Panc1 (cell line): Measurements from ENCODE around the gene EOMES. TPM values are rescaled to one million over a fixed set of nuclear protein-coding genes. Genes with fewer than 3 reads are reported as not detected.

Experiments
- ATAC-seq: fragments of 200-7000 bp; cut with Tn5 transposase; 2 replicates; pipeline ENCODE4 v1.9.1; 2020; ENCODE audit warnings: mild to moderate bottlenecking, moderate library complexity
- BruUV-seq: library from RNA; stranded (reverse); fragments of 400-500 nt; replicated peaks from 2 replicates; lab custom pipeline; 2021; lab: Mats Ljungman, UMichigan
- CTCF ChIA-PET: fragments of 300-600 bp; sonication (Branson Sonifier 250); formaldehyde crosslinking; loops from one replicate; lab custom pipeline; 2022; ENCODE audit warnings: antibody characterized with exemption; lab: Charles Lee
- POLR2A ChIA-PET: fragments of 300-600 bp; sonication (Branson Sonifier 250); formaldehyde crosslinking; loops from one replicate; lab custom pipeline; 2022; ENCODE audit warnings: antibody characterized with exemption; lab: Charles Lee
- DNase-seq: peaks from one replicate; pipeline ENCODE4 v3.0.0-alpha.2; 2010; ENCODE audit warnings: low read depth, low spot score
- H3K27ac ChIP-seq: 2 replicates; pipeline ENCODE4 v1.5.1; 2011; ENCODE audit warnings: mild to moderate bottlenecking, low read length, inconsistent platforms
- H3K27me3 ChIP-seq: fragments of 200-500 bp; sonication (Bioruptor generic); 2 replicates; pipeline ENCODE4 v1.6.0; 2014; ENCODE audit warnings: low read length, inconsistent platforms; ENCODE audit not compliant: control insufficient read depth, insufficient read depth
- H3K36me3 ChIP-seq: fragments of 200-500 bp; sonication (Bioruptor generic); 2 replicates; pipeline ENCODE4 v1.5.1; 2014; ENCODE audit warnings: inconsistent platforms, mild to moderate bottlenecking, low read length, moderate library complexity; ENCODE audit not compliant: control insufficient read depth, insufficient read depth
- H3K4me1 ChIP-seq: 2 replicates; pipeline ENCODE4 v1.5.1; 2011; ENCODE audit warnings: inconsistent platforms, mild to moderate bottlenecking, low read length, moderate library complexity; ENCODE audit not compliant: control insufficient read depth, insufficient read depth
- H3K4me3 ChIP-seq, 2 experiments: 2 replicates each; pipeline ENCODE4 v1.5.1; 2011 to 2012; ENCODE audit warnings: low read depth in 2 of 2, low read length in 2 of 2, mild to moderate bottlenecking in 2 of 2, inconsistent platforms in 1 of 2, moderate library complexity in 1 of 2
- H3K9me3 ChIP-seq: fragments of 200-500 bp; sonication (Bioruptor generic); 2 replicates; pipeline ENCODE4 v1.5.1; 2014; ENCODE audit warnings: low read depth, mild to moderate bottlenecking, inconsistent platforms, low read length, moderate library complexity; ENCODE audit not compliant: control insufficient read depth, insufficient read depth
- POLR2AphosphoS5 ChIP-seq: IDR thresholded peaks from 2 replicates; pipeline ENCODE4 v1.6.1; 2012; ENCODE audit warnings: mild to moderate bottlenecking, low read depth, low read length, moderate library complexity
- SIN3A ChIP-seq: IDR thresholded peaks from 2 replicates; pipeline ENCODE4 v1.6.1; 2012; ENCODE audit warnings: low read depth, mild to moderate bottlenecking, low read length, moderate library complexity, borderline replicate concordance; ENCODE audit not compliant: insufficient read depth
- TCF7L2 ChIP-seq: IDR thresholded peaks from 2 replicates; pipeline ENCODE4 v1.6.1; 2011; ENCODE audit warnings: mild to moderate bottlenecking, low read depth, low read length, inconsistent platforms
- in situ Hi-C: cut with HindIII; loops from 2 replicates; pipeline ENCODE4 v1.10.0; 2016; ENCODE audit warnings: low sequenced_read_pairs, low pct_unique_long_range_greater_than_20kb
- intact Hi-C: fragments of 100-400 bp; cut with micrococcal nuclease; formaldehyde crosslinking; loops from one replicate; pipeline ENCODE4 v1.10.0; 2022; ENCODE audit not compliant: unreplicated experiment
- total RNA-seq: library from RNA; stranded (reverse); gene quantifications from one replicate; pipeline ENCODE4 v1.2.1, GENCODE V29; 2021; ENCODE audit not compliant: unreplicated experiment
- TF ChIP-seq, protein P1 (sequence below), 2 experiments: IDR thresholded peaks; 2 replicates each; pipeline ENCODE4 v1.6.1; 2011 to 2012; ENCODE audit warnings: low read depth in 2 of 2, control low read depth in 1 of 2, low read length in 1 of 2, mild to moderate bottlenecking in 1 of 2, moderate library complexity in 1 of 2; ENCODE audit not compliant: insufficient read depth in 1 of 2
- TF ChIP-seq, protein P2 (sequence below): fragments of 450-650 bp; IDR thresholded peaks from 2 replicates; pipeline ENCODE4 v1.5.1; 2017; ENCODE audit warnings: mild to moderate bottlenecking

Gene EOMES
- total RNA-seq, 1 experiment from 2014 or later, result 2.5 TPM

DNA sequence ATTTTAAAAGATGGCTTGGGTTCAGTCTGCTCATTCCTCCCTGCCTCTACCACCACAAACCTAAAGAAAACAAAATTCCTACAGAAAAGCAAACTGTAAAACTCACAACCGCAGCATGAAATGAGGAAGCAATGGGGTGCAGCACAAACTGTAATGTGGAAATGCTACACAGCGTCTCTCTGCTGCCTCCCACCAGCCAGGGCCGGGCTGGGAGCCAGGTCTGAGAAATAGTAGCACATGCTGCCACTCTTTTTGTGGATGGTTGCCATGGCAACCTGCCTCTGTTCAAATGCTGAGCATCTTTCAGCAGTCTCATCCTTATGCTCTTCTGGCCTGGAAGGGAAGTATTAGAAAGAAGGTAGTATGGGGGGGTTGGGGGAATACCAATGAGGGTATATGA lies 55.4 kb downstream of the EOMES start:
- TF ChIP-seq, protein P1, sequence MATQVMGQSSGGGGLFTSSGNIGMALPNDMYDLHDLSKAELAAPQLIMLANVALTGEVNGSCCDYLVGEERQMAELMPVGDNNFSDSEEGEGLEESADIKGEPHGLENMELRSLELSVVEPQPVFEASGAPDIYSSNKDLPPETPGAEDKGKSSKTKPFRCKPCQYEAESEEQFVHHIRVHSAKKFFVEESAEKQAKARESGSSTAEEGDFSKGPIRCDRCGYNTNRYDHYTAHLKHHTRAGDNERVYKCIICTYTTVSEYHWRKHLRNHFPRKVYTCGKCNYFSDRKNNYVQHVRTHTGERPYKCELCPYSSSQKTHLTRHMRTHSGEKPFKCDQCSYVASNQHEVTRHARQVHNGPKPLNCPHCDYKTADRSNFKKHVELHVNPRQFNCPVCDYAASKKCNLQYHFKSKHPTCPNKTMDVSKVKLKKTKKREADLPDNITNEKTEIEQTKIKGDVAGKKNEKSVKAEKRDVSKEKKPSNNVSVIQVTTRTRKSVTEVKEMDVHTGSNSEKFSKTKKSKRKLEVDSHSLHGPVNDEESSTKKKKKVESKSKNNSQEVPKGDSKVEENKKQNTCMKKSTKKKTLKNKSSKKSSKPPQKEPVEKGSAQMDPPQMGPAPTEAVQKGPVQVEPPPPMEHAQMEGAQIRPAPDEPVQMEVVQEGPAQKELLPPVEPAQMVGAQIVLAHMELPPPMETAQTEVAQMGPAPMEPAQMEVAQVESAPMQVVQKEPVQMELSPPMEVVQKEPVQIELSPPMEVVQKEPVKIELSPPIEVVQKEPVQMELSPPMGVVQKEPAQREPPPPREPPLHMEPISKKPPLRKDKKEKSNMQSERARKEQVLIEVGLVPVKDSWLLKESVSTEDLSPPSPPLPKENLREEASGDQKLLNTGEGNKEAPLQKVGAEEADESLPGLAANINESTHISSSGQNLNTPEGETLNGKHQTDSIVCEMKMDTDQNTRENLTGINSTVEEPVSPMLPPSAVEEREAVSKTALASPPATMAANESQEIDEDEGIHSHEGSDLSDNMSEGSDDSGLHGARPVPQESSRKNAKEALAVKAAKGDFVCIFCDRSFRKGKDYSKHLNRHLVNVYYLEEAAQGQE (IDR thresholded peaks at IDR 0.05; ENCODE audit: insufficient read depth in 1 of 2, low read depth in 2 of 2, low read length in 1 of 2), result no peak
- TF ChIP-seq, protein P2, sequence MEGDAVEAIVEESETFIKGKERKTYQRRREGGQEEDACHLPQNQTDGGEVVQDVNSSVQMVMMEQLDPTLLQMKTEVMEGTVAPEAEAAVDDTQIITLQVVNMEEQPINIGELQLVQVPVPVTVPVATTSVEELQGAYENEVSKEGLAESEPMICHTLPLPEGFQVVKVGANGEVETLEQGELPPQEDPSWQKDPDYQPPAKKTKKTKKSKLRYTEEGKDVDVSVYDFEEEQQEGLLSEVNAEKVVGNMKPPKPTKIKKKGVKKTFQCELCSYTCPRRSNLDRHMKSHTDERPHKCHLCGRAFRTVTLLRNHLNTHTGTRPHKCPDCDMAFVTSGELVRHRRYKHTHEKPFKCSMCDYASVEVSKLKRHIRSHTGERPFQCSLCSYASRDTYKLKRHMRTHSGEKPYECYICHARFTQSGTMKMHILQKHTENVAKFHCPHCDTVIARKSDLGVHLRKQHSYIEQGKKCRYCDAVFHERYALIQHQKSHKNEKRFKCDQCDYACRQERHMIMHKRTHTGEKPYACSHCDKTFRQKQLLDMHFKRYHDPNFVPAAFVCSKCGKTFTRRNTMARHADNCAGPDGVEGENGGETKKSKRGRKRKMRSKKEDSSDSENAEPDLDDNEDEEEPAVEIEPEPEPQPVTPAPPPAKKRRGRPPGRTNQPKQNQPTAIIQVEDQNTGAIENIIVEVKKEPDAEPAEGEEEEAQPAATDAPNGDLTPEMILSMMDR, result no peak
- TF ChIP-seq POLR2AphosphoS5 (no peak), TCF7L2 (no peak), SIN3A (no peak)
- H3K27ac ChIP-seq, result peak overlapping the region; percentile 66; the same call in 1 of the 2 replicates
- no peaks in the 10 kb centered on the region for H3K27me3 ChIP-seq
- 0 out of 2 replicates have a peak, but pooled peaks cover 3% of the 10 kb centered on the region for H3K4me1 ChIP-seq
- POLR2A ChIA-PET, result no interaction called here
- DNase-seq (no peak), ATAC-seq (no peak)
- H3K9me3 ChIP-seq, result no peaks in the 10 kb centered on the region
- CTCF ChIA-PET, result no interaction called here
- intact Hi-C loops (no loop called here), in situ Hi-C loops (no loop called here)
- H3K36me3 ChIP-seq, result no peaks in the 10 kb centered on the region
- BruUV-seq, result no TSS peak
- H3K4me3 ChIP-seq, result no peak overlapping the region

DNA sequence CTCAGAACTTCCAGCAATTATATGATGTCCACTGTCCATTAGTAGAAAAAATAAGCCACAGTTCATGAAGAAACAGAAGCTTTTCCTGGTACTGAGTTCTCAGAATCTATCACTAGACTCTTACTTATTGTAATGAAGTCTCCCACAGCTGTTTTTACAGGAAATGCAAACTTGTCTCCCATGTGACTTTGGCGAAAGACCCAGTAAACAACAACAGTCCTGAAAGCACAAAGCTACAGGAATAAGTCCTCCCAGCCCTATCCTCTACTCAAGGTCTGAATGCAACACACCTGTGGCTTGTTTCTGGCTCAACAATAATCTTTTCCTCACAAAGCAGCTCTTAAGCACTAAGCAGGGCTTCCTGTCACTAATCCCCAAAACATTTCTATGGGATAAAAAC lies 55.9 kb downstream of the EOMES start:
- CTCF ChIA-PET, result no interaction called here

More for the DNA sequence above, 55.9 kb downstream of the EOMES start:
- Histone ChIP-seq H3K9me3 (no peaks in the 10 kb centered on the region), H3K27ac (peak overlapping the region; percentile 66; the same call in 1 of the 2 replicates), H3K27me3 (no peaks in the 10 kb centered on the region), H3K4me3 (no peak overlapping the region), H3K36me3 (no peaks in the 10 kb centered on the region), H3K4me1 (0 out of 2 replicates have a peak, but pooled peaks cover 3% of the 10 kb centered on the region)
- DNase-seq (no peak), ATAC-seq (no peak; the same call in 1 of the 2 replicates)
- no TSS peak for BruUV-seq
- POLR2A ChIA-PET, result no interaction called here
- intact Hi-C loops, result no loop called here
- TF ChIP-seq POLR2AphosphoS5 (no peak), TCF7L2 (no peak), SIN3A (no peak)
- TF ChIP-seq, protein P1 (IDR thresholded peaks at IDR 0.05; ENCODE audit: insufficient read depth in 1 of 2, low read depth in 2 of 2, low read length in 1 of 2), result no peak
- TF ChIP-seq, protein P2, result no peak
- in situ Hi-C loops, result no loop called here

Other genes with a start within 250 kb of the EOMES start
- 99.4 TPM for gene SLC4A7, start 237.9 kb downstream of the EOMES start, total RNA-seq